Measurements from ENCODE around the gene COL1A2.

The COL1A2 gene

GRCh38 chr7:94382746-94383145 is 11.9 kb upstream of the COL1A2 start:
- no peak for DNase-seq (ENCODE audit: low read depth in 2 of 3, low spot score in 1 of 3)

GRCh38 chr7:94384315-94384714 is 10.4 kb upstream of the COL1A2 start:
- DNase-seq (ENCODE audit: low read depth in 2 of 3, low spot score in 1 of 3): no peak

GRCh38 chr7:94386416-94386815 is 8.3 kb upstream of the COL1A2 start:
- DNase-seq (ENCODE audit: low read depth in 2 of 3, low spot score in 1 of 3): no peak

- no peak for DNase-seq (ENCODE audit: low read depth in 2 of 3, low spot score in 1 of 3)
Observed at GRCh38 chr7:94388540-94388939, 6.2 kb upstream of the COL1A2 start.

GRCh38 chr7:94389381-94389780 is 5.3 kb upstream of the COL1A2 start:
- DNase-seq (ENCODE audit: low read depth in 2 of 3, low spot score in 1 of 3): no peak

- no peak for DNase-seq (ENCODE audit: low read depth in 2 of 3, low spot score in 1 of 3)
Observed at GRCh38 chr7:94391726-94392392, 2.8 kb upstream of the COL1A2 start.

GRCh38 chr7:94392393-94392786 is 2.3 kb upstream of the COL1A2 start:
- DNase-seq (ENCODE audit: low read depth in 2 of 3, low spot score in 1 of 3): no peak

- DNase-seq (ENCODE audit: low read depth in 2 of 3, low spot score in 1 of 3): no peak
Observed at GRCh38 chr7:94393246-94394108, 1.2 kb upstream of the COL1A2 start.

- DNase-seq (ENCODE audit: low read depth in 2 of 3, low spot score in 1 of 3): no peak
Observed at GRCh38 chr7:94394109-94394436, 622 bp upstream of the COL1A2 start.

GRCh38 chr7:94395141-94396036 is 694 bp downstream of the COL1A2 start:
- DNase-seq (ENCODE audit: low read depth in 2 of 3, low spot score in 1 of 3): peak in 1 of 3 donors; percentile 31

- no peak for DNase-seq (ENCODE audit: low read depth in 2 of 3, low spot score in 1 of 3)
Observed at GRCh38 chr7:94396037-94396431, 1.3 kb downstream of the COL1A2 start.

GRCh38 chr7:94396596-94396995 is 1.9 kb downstream of the COL1A2 start:
- no peak for DNase-seq (ENCODE audit: low read depth in 2 of 3, low spot score in 1 of 3)

- DNase-seq (ENCODE audit: low read depth in 2 of 3, low spot score in 1 of 3): no peak
Observed at GRCh38 chr7:94397722-94398121, 3.0 kb downstream of the COL1A2 start.

- DNase-seq (ENCODE audit: low read depth in 2 of 3, low spot score in 1 of 3): no peak
Observed at GRCh38 chr7:94398841-94399240, 4.1 kb downstream of the COL1A2 start.

GRCh38 chr7:94400022-94400421 is 5.3 kb downstream of the COL1A2 start:
- DNase-seq (ENCODE audit: low read depth in 2 of 3, low spot score in 1 of 3): no peak

- DNase-seq (ENCODE audit: low read depth in 2 of 3, low spot score in 1 of 3): no peak
Observed at GRCh38 chr7:94400643-94401427, 6.1 kb downstream of the COL1A2 start.

- no peak for DNase-seq (ENCODE audit: low read depth in 2 of 3, low spot score in 1 of 3)
Observed at GRCh38 chr7:94401428-94401814, 6.7 kb downstream of the COL1A2 start.

- no peak for DNase-seq (ENCODE audit: low read depth in 2 of 3, low spot score in 1 of 3)
Observed at GRCh38 chr7:94403546-94403945, 8.9 kb downstream of the COL1A2 start.

- DNase-seq (ENCODE audit: low read depth in 2 of 3, low spot score in 1 of 3): no peak
Observed at GRCh38 chr7:94405506-94405905, 10.8 kb downstream of the COL1A2 start.

GRCh38 chr7:94406696-94407095 is 12.0 kb downstream of the COL1A2 start:
- DNase-seq (ENCODE audit: low read depth in 2 of 3, low spot score in 1 of 3): no peak

Data from stimulated activated CD4-positive, alpha-beta T cell treated with anti-CD3 and anti-CD28 coated beads, Interleukin-12 subunit alpha, Interleukin-12 subunit beta, amount 100 ng/mL, for 48 hours (primary cell).